Measurements from ENCODE around the gene TYMP. TPM values are rescaled to one million over a fixed set of nuclear protein-coding genes. Genes with fewer than 3 reads are reported as not detected.
"Not testable (repeated sequence)": the region's sequence is repeated elsewhere in the genome, so short reads cannot be mapped to it uniquely, and the experiment has no call there.

The TYMP gene
- total RNA-seq, 2 donors from 2014 or later, result 1.2 to 2.1 TPM

DNA sequence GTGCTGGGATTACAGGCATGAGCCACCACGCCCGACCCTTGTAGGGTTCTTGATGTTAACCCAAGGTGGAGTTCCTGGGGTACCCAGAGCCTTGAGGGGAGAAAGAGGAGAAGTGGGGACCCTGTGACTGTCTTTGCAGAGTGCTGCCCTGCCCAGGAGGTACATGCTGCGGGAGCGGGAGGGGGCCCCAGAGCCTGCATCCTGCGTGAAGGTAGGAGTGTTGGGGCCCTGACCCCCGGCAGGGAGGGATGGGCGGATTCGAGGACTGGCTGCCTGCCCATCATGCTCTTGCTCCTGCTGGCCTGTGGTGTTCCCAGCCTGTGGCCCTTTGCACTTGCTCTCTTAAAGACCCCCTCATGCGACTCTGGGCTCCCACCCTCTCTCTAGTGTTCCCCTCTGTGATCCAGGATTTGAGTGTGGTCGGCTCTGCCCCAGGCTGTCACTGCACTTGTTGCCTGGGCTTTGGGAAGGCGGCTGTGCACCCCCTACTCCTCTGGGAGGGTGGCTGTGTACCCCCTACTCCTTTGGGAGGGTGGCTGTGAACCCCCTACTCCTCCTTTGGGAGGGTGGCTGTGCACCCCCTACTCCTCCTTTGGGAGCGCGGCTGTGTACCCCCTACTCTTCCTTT lies 8.9 kb downstream of the TYMP start:
- no peaks in the 10 kb centered on the region for H3K4me1 ChIP-seq (ENCODE audit: control insufficient read depth, insufficient read depth, low read length)
- TF ChIP-seq, protein P1, sequence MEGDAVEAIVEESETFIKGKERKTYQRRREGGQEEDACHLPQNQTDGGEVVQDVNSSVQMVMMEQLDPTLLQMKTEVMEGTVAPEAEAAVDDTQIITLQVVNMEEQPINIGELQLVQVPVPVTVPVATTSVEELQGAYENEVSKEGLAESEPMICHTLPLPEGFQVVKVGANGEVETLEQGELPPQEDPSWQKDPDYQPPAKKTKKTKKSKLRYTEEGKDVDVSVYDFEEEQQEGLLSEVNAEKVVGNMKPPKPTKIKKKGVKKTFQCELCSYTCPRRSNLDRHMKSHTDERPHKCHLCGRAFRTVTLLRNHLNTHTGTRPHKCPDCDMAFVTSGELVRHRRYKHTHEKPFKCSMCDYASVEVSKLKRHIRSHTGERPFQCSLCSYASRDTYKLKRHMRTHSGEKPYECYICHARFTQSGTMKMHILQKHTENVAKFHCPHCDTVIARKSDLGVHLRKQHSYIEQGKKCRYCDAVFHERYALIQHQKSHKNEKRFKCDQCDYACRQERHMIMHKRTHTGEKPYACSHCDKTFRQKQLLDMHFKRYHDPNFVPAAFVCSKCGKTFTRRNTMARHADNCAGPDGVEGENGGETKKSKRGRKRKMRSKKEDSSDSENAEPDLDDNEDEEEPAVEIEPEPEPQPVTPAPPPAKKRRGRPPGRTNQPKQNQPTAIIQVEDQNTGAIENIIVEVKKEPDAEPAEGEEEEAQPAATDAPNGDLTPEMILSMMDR (conservative IDR thresholded peaks at IDR 0.05), result no peak
- peaks cover 6% of the 10 kb centered on the region for H3K4me1 Mint-ChIP-seq
- WGBS, 2 experiments (ENCODE audit: insufficient coverage in 1 of 2, insufficient read length in 1 of 2), result 93 to 95% methylated on average over 11 to 13 of the region's 13 CpGs
- DNase-seq, result no peak
- no peaks in the 10 kb centered on the region for H3K27me3 Mint-ChIP-seq (ENCODE audit: insufficient read depth)
- no peak overlapping the region for H3K27ac ChIP-seq (ENCODE audit: low read depth, low read length)
- peaks cover 27% of the 10 kb centered on the region for H3K36me3 Mint-ChIP-seq (ENCODE audit: low read depth)
- H3K9ac ChIP-seq (ENCODE audit: extremely low read depth, low read length, poor library complexity, severe bottlenecking), result no peak overlapping the region
- no peak overlapping the region for H3K27ac Mint-ChIP-seq
- H3K27me3 ChIP-seq (ENCODE audit: control insufficient read depth, insufficient read depth, low read length, poor library complexity, severe bottlenecking), result no peaks in the 10 kb centered on the region
- H3K9me3 ChIP-seq (ENCODE audit: control insufficient read depth, low read length), result no peaks in the 10 kb centered on the region
- H3K36me3 ChIP-seq (ENCODE audit: control insufficient read depth, insufficient read depth, low read length), result peaks cover 32% of the 10 kb centered on the region
- H3K9me3 Mint-ChIP-seq, result no peaks in the 10 kb centered on the region
- no peak overlapping the region for H3K4me3 ChIP-seq (ENCODE audit: low read length)
- H3K4me3 Mint-ChIP-seq, result no peak overlapping the region

DNA sequence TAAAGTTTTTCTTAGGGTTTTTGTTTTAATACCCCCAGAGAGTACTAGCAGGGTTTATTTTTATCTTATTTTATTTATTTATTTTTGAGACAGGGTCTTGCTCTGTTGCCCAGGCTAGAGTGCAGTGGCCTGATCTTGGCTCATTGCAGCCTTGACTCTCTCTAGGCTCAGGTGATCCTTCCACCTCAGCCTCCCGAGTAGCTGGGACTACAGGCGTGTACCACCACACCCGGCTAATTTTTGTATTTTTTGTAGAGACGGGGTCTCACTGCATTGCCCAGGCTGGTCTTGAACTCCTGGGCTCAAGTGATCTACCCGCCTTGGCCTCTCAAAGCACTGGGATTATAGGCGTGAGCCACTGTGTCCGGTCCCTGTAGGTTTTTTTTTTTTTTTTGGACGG lies 9.6 kb downstream of the TYMP start:
- H3K4me1 ChIP-seq (ENCODE audit: control insufficient read depth, insufficient read depth, low read length); H3K27me3 ChIP-seq (ENCODE audit: control insufficient read depth, insufficient read depth, low read length, poor library complexity, severe bottlenecking); H3K4me1 Mint-ChIP-seq; H3K27ac Mint-ChIP-seq; H3K4me3 ChIP-seq (ENCODE audit: low read length); H3K9me3 ChIP-seq (ENCODE audit: control insufficient read depth, low read length); H3K4me3 Mint-ChIP-seq; H3K9me3 Mint-ChIP-seq; H3K27me3 Mint-ChIP-seq (ENCODE audit: insufficient read depth); DNase-seq; H3K9ac ChIP-seq (ENCODE audit: extremely low read depth, low read length, poor library complexity, severe bottlenecking); H3K27ac ChIP-seq (ENCODE audit: low read depth, low read length): not testable (repeated sequence)
- WGBS, 2 experiments (ENCODE audit: insufficient coverage in 1 of 2, insufficient read length in 1 of 2), result 96 to 97% methylated on average over 6 to 8 of the region's 8 CpGs
- peaks cover 31% of the 10 kb centered on the region for H3K36me3 Mint-ChIP-seq (ENCODE audit: low read depth)
- H3K36me3 ChIP-seq (ENCODE audit: control insufficient read depth, insufficient read depth, low read length), result peaks cover 32% of the 10 kb centered on the region

DNA sequence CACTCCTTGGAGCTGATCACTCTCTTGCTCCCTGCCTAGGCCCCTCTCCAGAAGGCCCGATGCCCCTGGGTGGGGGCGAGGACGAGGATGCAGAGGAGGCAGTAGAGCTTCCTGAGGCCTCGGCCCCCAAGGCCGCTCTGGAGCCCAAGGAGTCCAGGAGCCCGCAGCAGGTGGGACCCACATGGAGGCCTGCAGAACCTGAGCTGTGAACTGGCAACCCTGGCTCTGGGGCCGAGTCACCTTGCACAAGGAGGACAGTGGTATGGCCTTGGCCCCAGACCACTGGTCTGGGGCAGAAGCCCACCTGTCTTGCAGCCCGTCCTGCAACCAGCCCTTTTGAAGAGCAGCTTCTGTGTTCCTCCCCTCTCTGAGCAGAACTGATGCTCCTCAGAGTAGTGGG lies 10.7 kb downstream of the TYMP start:
- Mint-ChIP-seq H3K27ac (no peak overlapping the region), H3K9me3 (no peaks in the 10 kb centered on the region), H3K4me1 (no peaks in the 10 kb centered on the region), H3K27me3 (ENCODE audit: insufficient read depth) (no peaks in the 10 kb centered on the region), H3K36me3 (ENCODE audit: low read depth) (peaks cover 38% of the 10 kb centered on the region), H3K4me3 (no peak overlapping the region)
- WGBS, 2 experiments (ENCODE audit: insufficient coverage in 1 of 2, insufficient read length in 1 of 2), result 92 to 100% methylated on average over 6 to 8 of the region's 8 CpGs
- no peak for DNase-seq
- TF ChIP-seq, protein P1 (conservative IDR thresholded peaks at IDR 0.05), result no peak
- H3K27me3 ChIP-seq (ENCODE audit: control insufficient read depth, insufficient read depth, low read length, poor library complexity, severe bottlenecking), result no peaks in the 10 kb centered on the region
- no peak overlapping the region for H3K27ac ChIP-seq (ENCODE audit: low read depth, low read length)
- no peak overlapping the region for H3K4me3 ChIP-seq (ENCODE audit: low read length)
- no peak overlapping the region for H3K9ac ChIP-seq (ENCODE audit: extremely low read depth, low read length, poor library complexity, severe bottlenecking)
- H3K4me1 ChIP-seq (ENCODE audit: control insufficient read depth, insufficient read depth, low read length), result no peaks in the 10 kb centered on the region
- H3K36me3 ChIP-seq (ENCODE audit: control insufficient read depth, insufficient read depth, low read length), result peaks cover 32% of the 10 kb centered on the region
- H3K9me3 ChIP-seq (ENCODE audit: control insufficient read depth, low read length), result no peaks in the 10 kb centered on the region

DNA sequence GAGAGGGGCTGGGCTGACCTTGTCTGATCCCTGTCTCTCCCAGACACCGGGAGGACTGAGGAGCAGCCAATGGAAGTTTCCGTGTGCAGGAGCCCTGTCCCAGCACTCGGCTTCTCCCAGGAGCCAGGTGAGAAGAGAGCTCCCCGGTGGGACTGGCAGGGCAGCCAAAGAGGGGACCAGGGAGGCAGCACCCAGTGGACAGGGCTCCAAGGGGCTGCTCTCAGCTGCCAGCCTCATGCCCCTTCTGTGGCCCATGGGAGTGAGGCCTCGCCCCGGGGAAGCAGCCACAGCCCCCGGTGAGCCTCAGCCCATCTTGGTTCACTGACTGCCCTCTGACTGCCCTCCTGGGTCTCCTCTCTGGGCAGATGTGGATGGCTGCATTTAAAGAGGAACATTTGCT lies 11.2 kb downstream of the TYMP start:
- WGBS, 2 experiments (ENCODE audit: insufficient coverage in 1 of 2, insufficient read length in 1 of 2), result 95% methylated on average over 4 to 7 of the region's 7 CpGs
- H3K4me1 Mint-ChIP-seq, result no peaks in the 10 kb centered on the region
- TF ChIP-seq, protein P1 (conservative IDR thresholded peaks at IDR 0.05), result no peak

More for the DNA sequence above, 11.2 kb downstream of the TYMP start:
- Mint-ChIP-seq H3K9me3 (no peaks in the 10 kb centered on the region), H3K36me3 (ENCODE audit: low read depth) (peaks cover 38% of the 10 kb centered on the region), H3K27me3 (ENCODE audit: insufficient read depth) (no peaks in the 10 kb centered on the region), H3K4me3 (no peak overlapping the region), H3K27ac (no peak overlapping the region)
- Histone ChIP-seq H3K4me3 (ENCODE audit: low read length) (no peak overlapping the region), H3K9ac (ENCODE audit: extremely low read depth, low read length, poor library complexity, severe bottlenecking) (no peak overlapping the region), H3K27me3 (ENCODE audit: control insufficient read depth, insufficient read depth, low read length, poor library complexity, severe bottlenecking) (no peaks in the 10 kb centered on the region), H3K27ac (ENCODE audit: low read depth, low read length) (no peak overlapping the region), H3K36me3 (ENCODE audit: control insufficient read depth, insufficient read depth, low read length) (peaks cover 31% of the 10 kb centered on the region), H3K9me3 (ENCODE audit: control insufficient read depth, low read length) (no peaks in the 10 kb centered on the region), H3K4me1 (ENCODE audit: control insufficient read depth, insufficient read depth, low read length) (no peaks in the 10 kb centered on the region)
- DNase-seq, result no peak

Data from endodermal cell (in vitro differentiated cells).